ENCODE measurements around the gene EMX1. TPM values are rescaled to one million over a fixed set of nuclear protein-coding genes. Genes with fewer than 3 reads are reported as not detected.

EMX1 gene
- total RNA-seq, 1 experiment from 2014 or later: 0.72 TPM

GRCh38 chr2:72898585-72898906 is 18.8 kb upstream of the EMX1 start:
- Mint-ChIP-seq H3K4me1 (peaks cover 19 to 21% of the 10 kb centered on the region in 2 experiments), H3K27ac (no peak overlapping the region), H3K27me3 (ENCODE audit: low read depth) (peaks cover 97% of the 10 kb centered on the region), H3K4me3 (no peak overlapping the region), H3K9me3 (no peaks in the 10 kb centered on the region), H3K36me3 (ENCODE audit: insufficient read depth in 1 of 3, low read depth in 3 of 3) (no peaks in the 10 kb centered on the region)
- TF ChIP-seq CTCF (conservative IDR thresholded peaks at IDR 0.05): no peak
- Histone ChIP-seq H3K79me2 (ENCODE audit: insufficient read depth, low read length) (no peaks in the 10 kb centered on the region), H4K91ac (ENCODE audit: insufficient read length, low read depth, low read length) (no peak overlapping the region), H2BK120ac (ENCODE audit: low read depth, low read length, poor library complexity, severe bottlenecking) (no peak overlapping the region), H2AK5ac (ENCODE audit: insufficient read length, low read length) (no peak overlapping the region), H4K20me1 (ENCODE audit: control insufficient read depth, insufficient read depth, insufficient read length) (no peaks in the 10 kb centered on the region), H3K14ac (ENCODE audit: insufficient read depth, low read length) (no peak overlapping the region), H2AFZ (ENCODE audit: low read length) (no peak overlapping the region), H3K27ac (ENCODE audit: insufficient read length, low read depth, low read length) (no peak overlapping the region), H3K4me1 (ENCODE audit: insufficient read depth, low read length) (peaks cover 8% of the 10 kb centered on the region; the same call in 1 of the 2 replicates), H3K23ac (ENCODE audit: insufficient read length, low read depth, low read length) (no peak overlapping the region), H2BK5ac (ENCODE audit: insufficient read length, low read length) (no peak overlapping the region), H3K56ac (ENCODE audit: insufficient read length, low read depth, low read length) (no peak overlapping the region), H2BK12ac (ENCODE audit: insufficient read length, low read depth, low read length) (no peak overlapping the region), H3K23me2 (ENCODE audit: insufficient read length, low read depth, low read length, poor library complexity, severe bottlenecking) (no peaks in the 10 kb centered on the region), H3K4ac (ENCODE audit: low read depth, low read length) (no peak overlapping the region), H3T11ph (ENCODE audit: low read length) (no peak overlapping the region), H4K8ac (replicated peaks; ENCODE audit: insufficient read length, low read depth, low read length) (no peak overlapping the region), H4K5ac (ENCODE audit: insufficient read length, low read depth, low read length) (no peak overlapping the region), H3K9ac (ENCODE audit: extremely low read depth, insufficient read length, low read length) (no peak overlapping the region), H2BK20ac (ENCODE audit: low read depth, low read length, poor library complexity, severe bottlenecking) (no peak overlapping the region), H2BK15ac (ENCODE audit: low read depth, low read length) (no peak overlapping the region), H3K9me3 (ENCODE audit: control insufficient read depth, low read depth, low read length) (no peaks in the 10 kb centered on the region), H3K79me1 (ENCODE audit: insufficient read depth, low read depth, low read length, poor library complexity, severe bottlenecking) (no peaks in the 10 kb centered on the region), H3K27me3 (ENCODE audit: insufficient read depth, low read length) (no peaks in the 10 kb centered on the region; the same call in 1 of the 2 replicates), H3K4me2 (ENCODE audit: insufficient read depth, insufficient read length, low read length) (no peak overlapping the region), H3K18ac (ENCODE audit: insufficient read length, low read depth, low read length) (no peak overlapping the region)
- DNase-seq: no peak
- no CpG with 5 or more reads among the region's 2 CpGs for WGBS (ENCODE audit: extremely low coverage, insufficient read length, low lambda C conversion rate)
